ENCODE data around the gene AHCTF1.
A peak's percentile ranks its signal among the peaks of the same experiment; 100 is the strongest.

DNA sequence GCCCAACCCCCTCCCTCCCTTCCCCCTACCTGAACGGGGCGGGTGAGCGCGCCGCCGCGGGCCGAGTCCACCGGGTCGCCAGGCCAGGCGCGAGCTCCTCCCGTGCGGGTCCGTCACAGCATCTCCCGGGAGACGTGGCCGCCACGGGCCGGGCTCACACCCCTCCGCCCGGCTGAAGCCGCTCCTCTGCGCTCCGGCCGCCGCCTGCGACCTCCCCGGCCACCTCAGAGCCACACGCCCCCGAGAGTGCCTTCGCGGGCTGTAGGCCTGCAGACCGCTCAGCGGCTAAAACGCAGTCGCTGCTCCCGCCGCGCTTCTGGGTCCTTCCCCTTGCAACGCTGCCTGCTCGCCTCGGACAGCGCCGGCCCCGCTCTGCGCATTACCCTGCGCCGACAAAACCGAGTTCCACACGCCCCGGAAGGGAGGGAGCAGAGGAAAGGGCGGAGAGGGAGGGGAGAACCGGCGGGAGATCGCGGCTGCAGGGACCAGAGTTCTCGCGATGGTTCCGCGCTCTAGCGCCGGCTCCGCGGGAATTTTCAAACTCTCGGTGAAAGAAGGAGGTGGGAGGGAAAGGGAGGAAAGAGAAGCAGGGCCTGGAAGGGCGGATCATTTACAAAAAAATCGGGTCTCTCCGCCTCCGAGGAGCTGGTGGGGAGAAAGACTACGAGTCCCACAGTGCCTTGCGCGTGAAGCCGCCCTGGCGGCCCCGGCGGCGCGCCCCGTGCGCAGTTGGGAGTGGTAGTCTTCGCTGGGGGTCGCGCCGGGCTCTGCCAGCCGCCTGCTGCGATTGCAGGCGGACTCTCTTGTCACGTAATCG, at the start of gene AHCTF1:
- TF ChIP-seq POLR2A (IDR thresholded peaks at IDR 0.05; ENCODE audit: low read length) = peak; percentile 92
- no peak for TF ChIP-seq GATA1 (IDR thresholded peaks at IDR 0.05; ENCODE audit: low read depth, low read length)

Measured in erythroblast (primary cell).